Retinal pigment epithelial cell (primary cell): ENCODE results near the gene KIF25.

Experiments
- DNase-seq: peaks from one replicate; pipeline ENCODE4 v3.0.0-alpha.2; 2010; ENCODE audit warnings: low read depth
- H3K4me3 ChIP-seq: 2 replicates; pipeline ENCODE4 v1.5.1; 2011; ENCODE audit warnings: mild to moderate bottlenecking, low read length, control low read depth, moderate library complexity
- TF ChIP-seq, protein P1 (sequence below): conservative IDR thresholded peaks from 2 replicates; pipeline ENCODE4 v1.5.1; 2011; ENCODE audit warnings: low read depth, low read length, control low read depth, inconsistent platforms

KIF25 gene, protein sequence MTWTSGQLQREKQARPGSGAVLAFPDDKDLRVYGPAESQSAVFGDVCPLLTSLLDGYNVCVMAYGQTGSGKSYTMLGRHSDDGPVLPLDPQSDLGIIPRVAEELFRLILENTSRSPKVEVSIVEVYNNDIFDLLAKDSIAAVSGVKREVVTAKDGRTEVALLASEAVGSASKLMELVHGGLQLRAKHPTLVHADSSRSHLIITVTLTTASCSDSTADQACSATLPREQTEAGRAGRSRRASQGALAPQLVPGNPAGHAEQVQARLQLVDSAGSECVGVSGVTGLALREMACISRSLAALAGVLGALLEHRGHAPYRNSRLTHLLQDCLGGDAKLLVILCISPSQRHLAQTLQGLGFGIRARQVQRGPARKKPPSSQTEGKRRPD

DNA sequence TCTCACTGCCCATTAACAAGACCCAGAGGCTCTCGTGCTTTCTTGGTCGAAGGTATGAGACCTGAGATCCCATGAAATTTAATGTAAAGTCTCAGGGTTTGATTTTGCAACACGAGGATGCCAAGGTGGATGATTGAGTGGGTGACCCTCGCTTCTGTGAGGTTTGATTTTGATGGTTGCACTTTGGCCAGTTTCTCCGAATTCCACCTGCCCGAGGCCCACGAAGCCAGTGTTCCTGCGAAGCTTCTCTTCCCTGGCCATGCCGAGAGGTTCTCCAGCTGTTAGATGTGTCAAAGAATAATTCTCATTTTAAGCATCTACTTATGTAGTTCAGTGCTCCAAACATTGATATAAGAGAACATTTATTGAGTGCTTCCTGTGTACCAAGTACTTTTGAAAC lies at the start of gene KIF25:
Gene KIF25 (plus strand): TSS at position 30 of the 400 bp plus-strand sequence. CDS start 31,915 bp downstream, outside the sequence.
- TF ChIP-seq, protein P1, sequence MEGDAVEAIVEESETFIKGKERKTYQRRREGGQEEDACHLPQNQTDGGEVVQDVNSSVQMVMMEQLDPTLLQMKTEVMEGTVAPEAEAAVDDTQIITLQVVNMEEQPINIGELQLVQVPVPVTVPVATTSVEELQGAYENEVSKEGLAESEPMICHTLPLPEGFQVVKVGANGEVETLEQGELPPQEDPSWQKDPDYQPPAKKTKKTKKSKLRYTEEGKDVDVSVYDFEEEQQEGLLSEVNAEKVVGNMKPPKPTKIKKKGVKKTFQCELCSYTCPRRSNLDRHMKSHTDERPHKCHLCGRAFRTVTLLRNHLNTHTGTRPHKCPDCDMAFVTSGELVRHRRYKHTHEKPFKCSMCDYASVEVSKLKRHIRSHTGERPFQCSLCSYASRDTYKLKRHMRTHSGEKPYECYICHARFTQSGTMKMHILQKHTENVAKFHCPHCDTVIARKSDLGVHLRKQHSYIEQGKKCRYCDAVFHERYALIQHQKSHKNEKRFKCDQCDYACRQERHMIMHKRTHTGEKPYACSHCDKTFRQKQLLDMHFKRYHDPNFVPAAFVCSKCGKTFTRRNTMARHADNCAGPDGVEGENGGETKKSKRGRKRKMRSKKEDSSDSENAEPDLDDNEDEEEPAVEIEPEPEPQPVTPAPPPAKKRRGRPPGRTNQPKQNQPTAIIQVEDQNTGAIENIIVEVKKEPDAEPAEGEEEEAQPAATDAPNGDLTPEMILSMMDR, result no peak
- DNase-seq, result no peak
- H3K4me3 ChIP-seq, result no peak within 1 kb of the TSS

DNA sequence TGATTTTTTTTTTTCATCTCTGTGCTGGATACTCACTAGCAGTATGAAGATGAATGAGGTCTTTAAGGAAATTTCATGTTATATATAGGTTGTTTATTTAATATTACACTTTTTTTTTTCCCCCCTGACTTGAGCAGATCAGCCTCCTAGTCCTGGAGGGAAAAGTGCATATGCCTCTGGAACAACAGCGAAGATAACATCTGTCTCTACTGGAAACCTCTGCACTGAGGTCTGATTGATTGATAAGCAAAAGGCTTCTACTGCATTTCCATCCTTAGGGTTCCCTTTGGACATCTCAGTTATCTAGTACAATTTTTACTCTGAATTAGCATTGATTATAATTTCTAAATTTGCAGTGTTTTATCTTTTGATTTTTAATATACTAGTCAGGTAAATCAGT lies 49.8 kb upstream of the KIF25 start:
- TF ChIP-seq, protein P1, result no peak
- no peak overlapping the region for H3K4me3 ChIP-seq
- DNase-seq, result no peak

DNA sequence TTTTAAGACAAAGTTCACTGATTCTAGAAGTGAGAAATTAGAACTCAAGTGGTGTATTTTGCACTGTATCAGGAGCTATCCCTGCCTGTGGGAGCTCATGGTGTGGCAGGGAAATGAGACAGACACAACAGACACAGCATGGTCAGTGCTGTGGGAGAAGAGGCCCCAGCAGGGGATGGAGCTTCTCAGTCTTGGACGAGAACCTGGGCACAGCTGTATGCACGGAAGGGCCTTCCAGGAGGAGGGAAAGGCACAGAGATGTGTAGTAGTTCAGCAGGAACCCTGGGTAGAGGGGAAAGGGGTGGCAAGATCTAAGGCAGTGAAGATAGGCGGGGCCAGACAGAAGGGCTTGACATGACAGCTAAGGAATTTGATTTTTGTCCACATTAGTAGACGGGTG lies 48.8 kb upstream of the KIF25 start:
- TF ChIP-seq, protein P1, result no peak

DNA sequence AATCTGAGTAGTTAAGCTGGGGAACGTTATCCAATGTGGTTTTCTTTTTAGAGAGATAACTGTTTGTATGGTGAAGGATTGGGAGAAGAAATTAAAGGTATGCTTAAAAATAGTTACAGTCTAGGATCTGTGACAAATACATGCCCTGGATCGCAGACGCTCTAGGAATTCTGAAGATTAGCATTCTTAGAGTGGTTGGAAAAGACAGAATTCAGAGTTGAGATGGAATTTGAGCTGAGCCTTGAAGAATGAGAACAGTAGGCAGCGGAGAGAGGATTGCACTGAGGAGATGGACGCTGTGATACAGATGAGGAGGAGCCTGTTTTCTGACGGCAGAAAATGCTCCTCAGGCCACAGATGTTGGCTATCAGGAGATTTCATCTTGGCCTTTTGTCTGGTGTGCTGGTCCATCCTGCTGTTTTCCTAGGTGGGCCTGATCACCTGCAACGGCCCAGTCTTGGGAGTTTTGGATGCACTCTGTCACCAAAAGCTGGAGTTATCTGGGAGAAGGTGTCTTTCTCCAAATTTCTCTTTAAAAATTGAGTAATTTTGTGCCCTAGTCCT lies 48.3 kb upstream of the KIF25 start:
- TF ChIP-seq, protein P1, result no peak
- H3K4me3 ChIP-seq, result no peak overlapping the region
- peak; percentile 10 for DNase-seq

More for the DNA sequence above, 48.8 kb upstream of the KIF25 start:
- no peak for DNase-seq
- no peak overlapping the region for H3K4me3 ChIP-seq

DNA sequence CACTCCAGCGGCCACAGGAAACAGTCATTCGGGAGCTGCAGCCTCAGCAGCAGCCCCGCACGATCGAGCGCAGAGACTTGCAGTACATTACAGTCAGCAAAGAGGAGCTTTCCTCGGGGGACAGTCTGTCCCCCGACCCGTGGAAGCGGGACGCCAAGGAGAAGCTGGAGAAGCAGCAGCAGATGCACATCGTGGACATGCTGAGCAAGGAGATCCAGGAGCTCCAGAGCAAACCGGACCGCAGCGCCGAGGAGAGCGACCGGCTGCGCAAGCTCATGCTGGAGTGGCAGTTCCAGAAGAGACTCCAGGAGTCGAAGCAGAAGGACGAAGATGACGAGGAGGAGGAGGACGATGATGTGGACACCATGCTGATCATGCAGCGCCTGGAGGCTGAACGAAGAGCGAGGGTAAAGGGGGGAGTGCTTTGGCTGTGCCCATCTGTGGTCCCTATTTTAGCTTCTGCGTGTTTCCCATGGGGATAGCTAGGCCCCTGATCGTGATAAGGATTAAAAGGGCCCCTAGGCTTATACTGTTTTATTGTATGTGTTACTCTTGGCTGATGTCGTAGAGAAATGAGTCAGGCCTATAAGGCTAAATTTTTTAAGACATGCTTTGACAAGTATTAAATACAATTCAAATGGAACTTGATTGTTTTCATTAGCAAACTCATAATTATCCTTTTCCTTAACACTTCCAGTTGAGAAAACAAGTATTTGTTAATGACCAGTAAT lies 45.5 kb upstream of the KIF25 start:
- TF ChIP-seq, protein P1, result no peak
- H3K4me3 ChIP-seq, result no peak overlapping the region
- DNase-seq, result no peak

DNA sequence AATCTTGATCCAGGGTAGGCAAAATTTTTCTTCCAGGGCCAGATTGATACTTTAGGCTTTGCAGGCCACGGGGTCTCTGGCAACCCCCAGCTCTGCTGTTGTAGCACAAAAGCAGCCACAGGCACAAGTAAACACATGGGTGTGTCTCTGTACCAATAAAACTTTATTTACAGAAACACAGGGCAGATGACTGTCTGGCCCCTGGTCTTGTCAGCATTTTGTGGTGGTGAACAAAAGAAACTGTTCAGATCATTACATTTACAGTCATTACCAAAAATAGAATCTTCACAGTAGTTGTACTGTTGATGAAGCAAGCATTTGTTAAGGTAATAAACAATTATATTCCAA lies 45.0 kb upstream of the KIF25 start:
- TF ChIP-seq, protein P1, result no peak
- DNase-seq, result no peak

More for the DNA sequence above, 45.0 kb upstream of the KIF25 start:
- H3K4me3 ChIP-seq, result no peak overlapping the region
